Mammary epithelial cell (primary cell): ENCODE results near the gene FNDC8.

ENCODE experiments used
- CTCF ChIP-seq, 2 donors: IDR thresholded peaks in 1 of 2; conservative IDR thresholded peaks in 1 of 2; 2 replicates each; pipeline ENCODE4 v1.5.1; 2011 to 2012; ENCODE audit warnings: inconsistent platforms in 2 of 2, low read length in 2 of 2, mild to moderate bottlenecking in 2 of 2, control low read depth in 1 of 2, low read depth in 1 of 2; ENCODE audit not compliant: insufficient read depth in 1 of 2; ENCODE audit errors: extremely low read depth in 1 of 2
- EZH2 ChIP-seq: IDR thresholded peaks from 2 replicates; pipeline ENCODE4 v1.6.1; 2012; ENCODE audit warnings: low read length, inconsistent platforms, borderline replicate concordance

- TF ChIP-seq CTCF (conservative IDR thresholded peaks at IDR 0.05 in 1 of 2, IDR thresholded peaks at IDR 0.05 in 1 of 2; ENCODE audit: extremely low read depth in 1 of 2, insufficient read depth in 1 of 2, low read depth in 1 of 2, low read length in 2 of 2) (no peak), EZH2 (no peak)
Measured at GRCh38 chr17:35082073-35082657, 39.2 kb upstream of the FNDC8 start.
